DND-41 (cell line): Measurements from ENCODE around the gene HECW1.

ENCODE experiments used
- ATAC-seq: fragments of 200-7000 bp; cut with Tn5 transposase; 3 replicates; pipeline ENCODE4 v1.9.1; 2021; ENCODE audit warnings: low read depth; ENCODE audit not compliant: insufficient read depth
- DNase-seq: peaks from one replicate; pipeline ENCODE4 v3.0.0-alpha.2; 2020
- H2AFZ ChIP-seq: 2 replicates; pipeline ENCODE4 v1.6.0; 2012; ENCODE audit warnings: low read depth, low read length
- H3K27ac ChIP-seq: 2 replicates; pipeline ENCODE4 v1.5.1; 2012; ENCODE audit warnings: low read length, inconsistent platforms
- H3K27me3 ChIP-seq: fragments of 200-600 bp; sonication (generic); 2 replicates; pipeline ENCODE4 v1.6.0; 2012; ENCODE audit warnings: low read length, mild to moderate bottlenecking, inconsistent platforms; ENCODE audit not compliant: insufficient read depth, poor library complexity
- H3K36me3 ChIP-seq: 2 replicates; pipeline ENCODE4 v1.5.1; 2012; ENCODE audit warnings: low read length, inconsistent platforms; ENCODE audit not compliant: insufficient read depth
- H3K4me1 ChIP-seq: 2 replicates; pipeline ENCODE4 v1.5.1; 2012; ENCODE audit warnings: mild to moderate bottlenecking, low read length; ENCODE audit not compliant: insufficient read depth
- H3K4me2 ChIP-seq: 2 replicates; pipeline ENCODE4 v1.6.0; 2012; ENCODE audit warnings: mild to moderate bottlenecking, moderate library complexity, low read length, inconsistent platforms; ENCODE audit not compliant: insufficient read depth
- H3K4me3 ChIP-seq, 2 experiments: fragments of 200-600 bp in 1 of 2; shearing (Covaris generic) in 1 of 2; 2 replicates each; pipeline ENCODE4 v1.5.1; 2012 to 2016; ENCODE audit warnings: inconsistent platforms in 2 of 2, low read length in 2 of 2, mild to moderate bottlenecking in 2 of 2, low read depth in 1 of 2, moderate library complexity in 1 of 2
- H3K79me2 ChIP-seq: 2 replicates; pipeline ENCODE4 v1.6.0; 2012; ENCODE audit warnings: low read length, inconsistent platforms; ENCODE audit not compliant: insufficient read depth
- H3K9ac ChIP-seq: 2 replicates; pipeline ENCODE4 v1.6.0; 2012; ENCODE audit warnings: low read depth, mild to moderate bottlenecking, inconsistent platforms, low read length, moderate library complexity
- H3K9me3 ChIP-seq: 2 replicates; pipeline ENCODE4 v1.5.1; 2012; ENCODE audit warnings: low read length, moderate library complexity, mild to moderate bottlenecking, inconsistent platforms; ENCODE audit not compliant: insufficient read depth, severe bottlenecking
- H4K20me1 ChIP-seq: 2 replicates; pipeline ENCODE4 v1.6.0; 2012; ENCODE audit warnings: low read length; ENCODE audit not compliant: insufficient read depth
- CTCF ChIP-seq: IDR thresholded peaks from 2 replicates; pipeline ENCODE4 v1.5.1; 2012; ENCODE audit warnings: borderline replicate concordance, low read length, moderate library complexity, mild to moderate bottlenecking; ENCODE audit not compliant: poor library complexity, severe bottlenecking; ENCODE audit errors: extremely low read depth
- EZH2 ChIP-seq: IDR thresholded peaks from 3 replicates; pipeline ENCODE4 v1.6.1; 2012; ENCODE audit warnings: borderline replicate concordance, low read depth, mild to moderate bottlenecking, moderate library complexity, low read length, inconsistent platforms; ENCODE audit not compliant: severe bottlenecking

Gene HECW1

GRCh38 chr7:43076189-43076605, 36.2 kb upstream of the HECW1 start:
- DNase-seq (no peak), ATAC-seq (no peak)
- H3K36me3 ChIP-seq = no peaks in the 10 kb centered on the region
- no peak overlapping the region for H3K27ac ChIP-seq
- no peak overlapping the region for H3K4me2 ChIP-seq
- no peak overlapping the region for H2AFZ ChIP-seq
- H3K4me1 ChIP-seq = no peaks in the 10 kb centered on the region
- no peak for TF ChIP-seq CTCF
- TF ChIP-seq EZH2 = no peak
- no peaks in the 10 kb centered on the region for H4K20me1 ChIP-seq
- H3K27me3 ChIP-seq = peaks cover 6% of the 10 kb centered on the region
- H3K4me3 ChIP-seq = no peak overlapping the region
- no peaks in the 10 kb centered on the region for H3K9me3 ChIP-seq
- no peak overlapping the region for H3K9ac ChIP-seq
- no peaks in the 10 kb centered on the region for H3K79me2 ChIP-seq

- Histone ChIP-seq H3K4me2 (no peak overlapping the region), H3K79me2 (no peaks in the 10 kb centered on the region), H2AFZ (no peak overlapping the region), H3K9me3 (no peaks in the 10 kb centered on the region), H3K27ac (no peak overlapping the region), H4K20me1 (no peaks in the 10 kb centered on the region), H3K4me1 (no peaks in the 10 kb centered on the region), H3K27me3 (peaks cover 6% of the 10 kb centered on the region), H3K9ac (no peak overlapping the region), H3K4me3 (no peak overlapping the region), H3K36me3 (no peaks in the 10 kb centered on the region)
- no peak for ATAC-seq
- no peak for TF ChIP-seq EZH2
- no peak for DNase-seq
These were observed 35.8 kb upstream of the HECW1 start for GRCh38 chr7:43076606-43077005.

- no peaks in the 10 kb centered on the region for H3K4me1 ChIP-seq
- H2AFZ ChIP-seq = no peak overlapping the region
- no peaks in the 10 kb centered on the region for H3K36me3 ChIP-seq
- no peak for TF ChIP-seq CTCF
- no peak for TF ChIP-seq EZH2
- H3K27ac ChIP-seq = no peak overlapping the region
- H3K4me2 ChIP-seq = no peak overlapping the region
- H3K9me3 ChIP-seq = no peaks in the 10 kb centered on the region
- no peak overlapping the region for H3K9ac ChIP-seq
- H3K79me2 ChIP-seq = no peaks in the 10 kb centered on the region
- no peak overlapping the region for H3K4me3 ChIP-seq
- peaks cover 6% of the 10 kb centered on the region for H3K27me3 ChIP-seq
- H4K20me1 ChIP-seq = no peaks in the 10 kb centered on the region
- DNase-seq (no peak), ATAC-seq (no peak)
These were observed 35.2 kb upstream of the HECW1 start for GRCh38 chr7:43077285-43077684.

GRCh38 chr7:43077732-43078391, 34.6 kb upstream of the HECW1 start:
- Histone ChIP-seq H3K27me3 (peaks cover 6% of the 10 kb centered on the region), H3K4me3 (no peak overlapping the region), H3K9me3 (no peaks in the 10 kb centered on the region), H2AFZ (peak overlapping the region; percentile 28; the same call in 1 of the 2 replicates), H3K79me2 (no peaks in the 10 kb centered on the region), H3K4me1 (no peaks in the 10 kb centered on the region), H3K27ac (no peak overlapping the region), H3K4me2 (no peak overlapping the region), H4K20me1 (no peaks in the 10 kb centered on the region), H3K9ac (no peak overlapping the region), H3K36me3 (no peaks in the 10 kb centered on the region)
- ATAC-seq (peak; percentile 52; the same call in 1 of the 3 replicates), DNase-seq (peak; percentile 7)
- TF ChIP-seq EZH2 (no peak), CTCF (no peak)
